Midbrain (tissue), 1 donor: ENCODE measurements around the gene JAGN1.
"Not testable (repeated sequence)": the region's sequence is repeated elsewhere in the genome, so short reads cannot be mapped to it uniquely, and the experiment has no call there.

Experiments used
- DNase-seq: peaks from one replicate; lab custom pipeline; 2025; lab: John Stamatoyannopoulos, UW

The JAGN1 gene

GRCh38 chr3:9898467-9899241, 8.2 kb downstream of the JAGN1 start:
- no peak for DNase-seq

DNA sequence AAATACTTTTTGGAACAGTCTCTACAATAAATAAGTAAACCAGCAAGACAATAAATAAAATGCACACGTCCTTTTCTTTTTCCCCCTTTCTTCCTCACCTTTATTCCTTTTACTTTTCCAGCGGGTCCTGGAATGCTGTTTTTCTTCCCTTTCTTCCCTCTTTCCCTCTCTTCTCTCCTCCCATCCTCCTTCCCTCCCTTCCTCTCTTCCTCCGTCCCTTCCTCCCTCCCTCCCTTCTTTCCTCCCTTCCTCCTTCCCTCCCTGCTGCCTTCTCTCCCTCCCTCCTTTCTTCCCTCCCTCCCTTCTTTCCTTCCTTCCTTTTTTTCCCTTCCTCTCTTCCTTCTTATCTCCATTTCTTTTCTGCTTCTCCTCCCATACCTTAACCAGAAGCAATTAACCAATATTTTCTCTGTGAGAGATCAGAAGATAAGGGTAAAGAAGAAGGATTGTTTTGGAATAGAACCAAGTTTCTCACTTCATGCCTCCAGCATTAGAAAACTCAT, 8.9 kb downstream of the JAGN1 start:
- DNase-seq: no peak

- not testable (repeated sequence) for DNase-seq
These were observed 10.6 kb downstream of the JAGN1 start for GRCh38 chr3:9900965-9901415.

- no peak for DNase-seq
These were observed 11.6 kb downstream of the JAGN1 start for GRCh38 chr3:9901967-9902366.

GRCh38 chr3:9902372-9903237, 12.2 kb downstream of the JAGN1 start, which contains the start of gene IL17RE:
Gene IL17RE (plus strand): TSS chr3:9902848. CDS start chr3:9902933, 85 bp downstream.
- DNase-seq: no peak

GRCh38 chr3:9903238-9903624, 12.8 kb downstream of the JAGN1 start:
- no peak for DNase-seq

DNA sequence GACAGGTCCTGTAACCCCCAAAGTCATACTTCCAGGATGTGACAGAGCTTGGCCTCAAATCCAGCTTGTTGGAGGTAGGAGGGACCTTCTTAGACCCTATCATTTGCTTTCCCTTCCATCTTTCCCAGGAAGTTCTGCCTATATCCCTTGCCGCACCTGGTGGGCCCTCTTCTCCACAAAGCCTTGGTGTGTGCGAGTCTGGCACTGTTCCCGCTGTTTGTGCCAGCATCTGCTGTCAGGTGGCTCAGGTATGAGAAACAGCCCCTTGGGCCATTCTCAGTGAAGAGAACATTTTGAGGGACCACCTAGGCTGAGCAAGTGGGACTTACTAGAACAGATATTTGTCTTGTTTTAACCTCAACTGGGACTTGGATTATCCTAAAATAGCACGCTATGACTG, 13.5 kb downstream of the JAGN1 start:
- DNase-seq: no peak

DNA sequence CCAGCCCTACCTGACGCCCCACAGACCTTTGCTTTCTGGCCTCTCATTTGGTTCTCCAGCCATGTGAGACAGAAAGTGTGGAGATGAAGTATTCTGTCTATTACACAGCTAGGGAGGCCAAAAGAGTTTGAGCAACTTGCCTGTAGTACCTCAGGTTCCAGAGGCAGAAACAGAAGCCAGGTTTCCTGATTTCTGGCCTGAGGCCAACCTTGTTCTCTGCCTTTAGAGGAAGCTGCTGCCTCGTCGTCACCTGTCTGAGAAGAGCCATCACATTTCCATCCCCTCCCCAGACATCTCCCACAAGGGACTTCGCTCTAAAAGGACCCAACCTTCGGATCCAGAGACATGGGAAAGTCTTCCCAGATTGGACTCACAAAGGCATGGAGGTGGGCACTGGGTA, 16.1 kb downstream of the JAGN1 start:
- no peak for DNase-seq

- DNase-seq: no peak
These were observed 17.9 kb downstream of the JAGN1 start for GRCh38 chr3:9908286-9908685.

- DNase-seq: no peak
These were observed 19.0 kb downstream of the JAGN1 start for GRCh38 chr3:9909221-9910013.

GRCh38 chr3:9911863-9912262, 21.5 kb downstream of the JAGN1 start:
- DNase-seq: no peak

- DNase-seq: no peak
These were observed 22.0 kb downstream of the JAGN1 start for GRCh38 chr3:9912294-9912935.

DNA sequence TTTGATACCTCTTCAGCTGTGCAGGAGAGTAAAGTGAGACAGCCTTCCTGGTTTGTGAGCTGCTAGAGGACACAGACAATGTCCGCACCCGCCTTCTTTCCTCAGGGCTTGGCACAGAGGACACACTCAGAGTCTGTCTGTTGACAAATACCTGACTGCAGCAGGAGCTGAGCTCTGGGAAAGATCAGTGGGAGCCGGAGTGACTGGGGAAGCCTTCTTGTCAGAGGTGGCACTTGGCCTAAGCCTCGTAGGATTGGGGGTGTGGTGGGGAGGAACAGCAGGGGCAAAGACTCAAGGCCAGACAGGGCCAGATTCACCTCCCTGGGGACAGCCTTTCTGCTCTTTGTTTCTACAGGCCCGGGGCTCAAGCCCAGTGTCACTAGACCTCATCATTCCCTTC, 23.2 kb downstream of the JAGN1 start:
- no peak for DNase-seq

- no peak for DNase-seq
These were observed 23.6 kb downstream of the JAGN1 start for GRCh38 chr3:9914011-9914410.

DNA sequence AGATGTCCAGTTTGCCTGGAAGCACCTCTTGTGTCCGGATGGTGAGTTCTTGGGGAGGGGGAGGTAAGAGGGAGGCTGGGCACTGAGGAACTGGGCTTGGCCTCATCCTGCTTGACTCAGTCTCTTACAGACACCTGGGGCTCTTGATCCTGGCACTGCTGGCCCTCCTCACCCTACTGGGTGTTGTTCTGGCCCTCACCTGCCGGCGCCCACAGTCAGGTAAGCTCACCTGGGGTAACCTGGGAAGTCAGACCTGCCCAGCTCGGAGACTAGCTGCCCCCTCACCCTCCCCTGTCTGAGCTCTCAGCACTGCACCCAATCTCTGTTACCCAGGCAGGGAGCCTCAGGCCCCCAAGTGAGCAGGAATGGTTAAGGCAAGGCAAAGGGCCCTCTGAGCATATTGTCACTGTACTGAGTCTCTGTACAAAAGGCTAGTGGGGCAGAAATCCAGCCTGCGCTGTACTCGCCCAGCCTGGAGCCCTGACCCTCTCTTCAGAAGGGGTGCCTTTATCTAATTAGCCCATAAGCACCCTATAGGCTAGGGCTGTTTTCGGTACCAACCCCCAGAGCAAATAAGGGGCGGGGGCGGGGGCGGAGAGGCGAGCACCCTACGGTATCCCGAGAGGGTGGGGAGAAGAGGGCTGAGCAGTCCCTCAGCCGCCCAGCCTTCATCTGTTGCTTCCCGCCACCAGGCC, 24.3 kb downstream of the JAGN1 start:
- no peak for DNase-seq

DNA sequence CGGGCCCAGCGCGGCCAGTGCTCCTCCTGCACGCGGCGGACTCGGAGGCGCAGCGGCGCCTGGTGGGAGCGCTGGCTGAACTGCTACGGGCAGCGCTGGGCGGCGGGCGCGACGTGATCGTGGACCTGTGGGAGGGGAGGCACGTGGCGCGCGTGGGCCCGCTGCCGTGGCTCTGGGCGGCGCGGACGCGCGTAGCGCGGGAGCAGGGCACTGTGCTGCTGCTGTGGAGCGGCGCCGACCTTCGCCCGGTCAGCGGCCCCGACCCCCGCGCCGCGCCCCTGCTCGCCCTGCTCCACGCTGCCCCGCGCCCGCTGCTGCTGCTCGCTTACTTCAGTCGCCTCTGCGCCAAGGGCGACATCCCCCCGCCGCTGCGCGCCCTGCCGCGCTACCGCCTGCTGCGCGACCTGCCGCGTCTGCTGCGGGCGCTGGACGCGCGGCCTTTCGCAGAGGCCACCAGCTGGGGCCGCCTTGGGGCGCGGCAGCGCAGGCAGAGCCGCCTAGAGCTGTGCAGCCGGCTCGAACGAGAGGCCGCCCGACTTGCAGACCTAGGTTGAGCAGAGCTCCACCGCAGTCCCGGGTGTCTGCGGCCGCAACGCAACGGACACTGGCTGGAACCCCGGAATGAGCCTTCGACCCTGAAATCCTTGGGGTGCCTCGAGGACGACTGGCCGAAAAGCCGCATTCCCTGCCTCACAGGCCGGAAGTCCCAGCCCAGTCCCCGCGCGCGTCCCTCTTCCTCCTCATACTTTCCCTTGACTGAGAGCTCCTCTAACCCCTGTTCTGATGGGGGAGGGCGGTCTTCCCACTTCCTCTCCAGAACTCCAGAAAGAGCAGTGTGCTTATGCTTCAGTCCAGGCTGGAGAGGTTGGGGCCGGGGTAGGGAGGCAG, 25.1 kb downstream of the JAGN1 start:
- peak; percentile 61 for DNase-seq

GRCh38 chr3:9916346-9916733, 25.9 kb downstream of the JAGN1 start:
- DNase-seq: no peak

GRCh38 chr3:9916734-9917680, 26.6 kb downstream of the JAGN1 start, which contains the start of gene IL17RC:
Gene IL17RC (plus strand): TSS chr3:9917098. CDS start chr3:9917316, 218 bp downstream.
- DNase-seq: peak; percentile 47

DNA sequence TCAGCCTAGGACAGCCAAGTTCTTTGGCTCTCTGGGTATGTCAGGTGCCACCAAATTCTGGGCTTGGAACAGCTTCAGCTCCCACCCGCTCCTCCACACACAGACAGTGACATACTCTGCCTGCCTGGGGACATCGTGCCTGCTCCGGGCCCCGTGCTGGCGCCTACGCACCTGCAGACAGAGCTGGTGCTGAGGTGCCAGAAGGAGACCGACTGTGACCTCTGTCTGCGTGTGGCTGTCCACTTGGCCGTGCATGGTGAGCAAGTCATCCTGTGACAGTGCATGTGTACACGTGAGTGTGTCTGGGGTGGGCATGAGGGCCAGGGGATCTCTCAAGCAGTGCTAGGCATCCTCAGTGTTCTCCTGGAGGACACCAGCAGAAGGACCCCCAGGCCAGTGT, 27.4 kb downstream of the JAGN1 start:
- no peak for DNase-seq
